Endothelial cell of umbilical vein (primary cell): ENCODE measurements around the gene KLHL34. TPM values are rescaled to one million over a fixed set of nuclear protein-coding genes. Genes with fewer than 3 reads are reported as not detected.

Experiments
- BruUV-seq: library from RNA; stranded (reverse); fragments of 400-500 nt; replicated peaks from 2 replicates; lab custom pipeline; 2021; lab: Mats Ljungman, UMichigan
- CTCF ChIA-PET: fragments of 300-600, 350-600 bp; sonication (Branson Sonifier 250); formaldehyde crosslinking; loops from one replicate; lab custom pipeline; 2021; ENCODE audit warnings: antibody characterized with exemption, inconsistent platforms; lab: Charles Lee
- POLR2A ChIA-PET: fragments of 300-600, 350-600 bp; sonication (Branson Sonifier 250); formaldehyde crosslinking; loops from one replicate; lab custom pipeline; 2021; ENCODE audit warnings: antibody characterized with exemption, inconsistent platforms; lab: Charles Lee
- DNase-seq: peaks from one replicate; pipeline ENCODE4 v3.0.0-alpha.2; 2011; ENCODE audit warnings: low read depth, low spot score
- FAIRE-seq: peaks from 2 replicates; lab custom pipeline; 2011; peaks lifted over from hg19 to GRCh38; lab: Jason Lieb, UNC
- H2AFZ ChIP-seq: 2 replicates; pipeline ENCODE4 v1.6.0; 2012; ENCODE audit warnings: low read depth, low read length, control low read depth, inconsistent platforms
- H3K27ac ChIP-seq: 2 replicates; pipeline ENCODE4 v1.5.1; 2011; ENCODE audit warnings: low read depth, mild to moderate bottlenecking, control low read depth, low read length, moderate library complexity; ENCODE audit not compliant: insufficient read depth
- H3K27me3 ChIP-seq, 2 experiments: 2 replicates each; pipeline versions ENCODE4 v1.6.0 to v1.6.1; 2011; ENCODE audit warnings: low read length in 2 of 2, mixed read lengths in 1 of 2; ENCODE audit not compliant: control insufficient read depth in 2 of 2, insufficient read depth in 2 of 2
- H3K36me3 ChIP-seq, 2 experiments: 2 replicates in 1 of 2; 3 replicates in 1 of 2; pipeline ENCODE4 v1.5.1; 2011; ENCODE audit warnings: low read length in 2 of 2, mild to moderate bottlenecking in 1 of 2, moderate library complexity in 1 of 2; ENCODE audit not compliant: control insufficient read depth in 2 of 2, insufficient read depth in 2 of 2; ENCODE audit errors: extremely low read depth in 1 of 2
- H3K4me1 ChIP-seq: 3 replicates; pipeline ENCODE4 v1.5.1; 2011; ENCODE audit warnings: mild to moderate bottlenecking, low read length; ENCODE audit not compliant: control insufficient read depth, insufficient read depth; ENCODE audit errors: extremely low read depth
- H3K4me2 ChIP-seq: 2 replicates; pipeline ENCODE4 v1.6.1; 2011; ENCODE audit warnings: low read length, control low read depth, mixed read lengths; ENCODE audit not compliant: insufficient read depth
- H3K4me3 ChIP-seq, 3 experiments: fragments of 200-600 bp in 1 of 3; sonication (generic), shearing (Covaris generic) in 1 of 3; replicated peaks in 1 of 3; 2 replicates each; pipeline ENCODE4 v1.5.1; 2011 to 2016; ENCODE audit warnings: control low read depth in 3 of 3, low read length in 3 of 3, mild to moderate bottlenecking in 2 of 3, inconsistent platforms in 1 of 3, low read depth in 1 of 3, moderate library complexity in 1 of 3; ENCODE audit not compliant: insufficient read depth in 1 of 3
- H3K79me2 ChIP-seq: 2 replicates; pipeline ENCODE4 v1.6.0; 2012; ENCODE audit warnings: low read length, inconsistent platforms; ENCODE audit not compliant: control insufficient read depth, insufficient read depth
- H3K9ac ChIP-seq: replicated peaks from 2 replicates; pipeline ENCODE3; 2011; ENCODE audit warnings: low read length, control low read depth; ENCODE audit not compliant: insufficient read depth; ENCODE audit errors: extremely low read depth
- H3K9me1 ChIP-seq: replicated peaks from 3 replicates; pipeline ENCODE4 v1.6.0; 2011; ENCODE audit warnings: mild to moderate bottlenecking, low read length; ENCODE audit not compliant: control insufficient read depth, insufficient read depth; ENCODE audit errors: extremely low read depth
- H3K9me3 ChIP-seq: replicated peaks from 2 replicates; pipeline ENCODE4 v1.5.1; 2012; ENCODE audit warnings: low read length, inconsistent platforms; ENCODE audit not compliant: control insufficient read depth, insufficient read depth
- H4K20me1 ChIP-seq: replicated peaks from 2 replicates; pipeline ENCODE3; 2011; ENCODE audit warnings: mild to moderate bottlenecking, low read length; ENCODE audit not compliant: control insufficient read depth, insufficient read depth; ENCODE audit errors: extremely low read depth
- CTCF ChIP-seq, 2 donors: IDR thresholded peaks; 1 replicate in 1 of 2; 2 replicates in 1 of 2; pipeline ENCODE4 v1.5.1; 2011; ENCODE audit warnings: low read length in 2 of 2, mild to moderate bottlenecking in 2 of 2, moderate library complexity in 2 of 2, control low read depth in 1 of 2, inconsistent platforms in 1 of 2, low read depth in 1 of 2; ENCODE audit not compliant: insufficient read depth in 1 of 2; ENCODE audit errors: extremely low read depth in 1 of 2
- EZH2 ChIP-seq: IDR thresholded peaks from 2 replicates; pipeline ENCODE4 v1.6.1; 2012; ENCODE audit warnings: borderline replicate concordance, low read depth, mild to moderate bottlenecking, moderate library complexity, low read length, inconsistent platforms; ENCODE audit not compliant: severe bottlenecking
- FOS ChIP-seq: IDR thresholded peaks from 2 replicates; pipeline ENCODE4 v1.6.1; 2011; ENCODE audit warnings: mild to moderate bottlenecking, low read length, moderate library complexity, borderline replicate concordance; ENCODE audit not compliant: insufficient read depth
- GATA2 ChIP-seq: IDR thresholded peaks from 2 replicates; pipeline ENCODE4 v1.7.0; 2011; ENCODE audit warnings: low read depth, mild to moderate bottlenecking, moderate library complexity, mixed read lengths, low read length; ENCODE audit not compliant: insufficient read length, insufficient read depth
- JUN ChIP-seq: IDR thresholded peaks from 2 replicates; pipeline ENCODE4 v1.6.1; 2011; ENCODE audit warnings: borderline replicate concordance, low read depth; ENCODE audit not compliant: insufficient read length, insufficient read depth
- MAX ChIP-seq: IDR thresholded peaks from 2 replicates; pipeline ENCODE4 v1.6.1; 2011; ENCODE audit not compliant: insufficient read depth, insufficient read length
- MYC ChIP-seq: IDR thresholded peaks from one replicate; pipeline ENCODE4 v1.6.1; 2011; ENCODE audit warnings: mild to moderate bottlenecking, low read depth, low read length
- POLR2A ChIP-seq: IDR thresholded peaks from 2 replicates; pipeline ENCODE4 v1.6.1; 2012; ENCODE audit warnings: low read depth, mild to moderate bottlenecking, control low read depth, low read length
- dilution Hi-C: fragments of 300-500 bp; cut with MboI; formaldehyde crosslinking; loops from one replicate; pipeline ENCODE4 v1.15.0; 2019; ENCODE audit warnings: low sequenced_read_pairs; ENCODE audit not compliant: extremely low pct_ligation_motif_present
- intact Hi-C: fragments of 100-400 bp; cut with micrococcal nuclease; formaldehyde crosslinking; loops from one replicate; pipeline ENCODE4 v1.10.0; 2022
- polyA plus RNA-seq, 4 experiments: library from polyadenylated mRNA; depleted of rRNA in 3 of 4; stranded (reverse) in 3 of 4; unstranded in 1 of 4; fragments of >200 nt; gene quantifications; 2 replicates each; pipeline versions ENCODE4 v1.2.1 to v1.2.3, GENCODE V29; 2011 to 2012; ENCODE audit warnings: missing spikeins in 1 of 4
- total RNA-seq: library from RNA; stranded (reverse); gene quantifications from 2 replicates; pipeline ENCODE4 v1.2.3, GENCODE V29; 2021

The KLHL34 gene
- total and polyA plus RNA-seq, 2 donors (not counting 3 experiments of a cell fraction or from before 2014, with no cell fraction given) = 0.09 TPM; not detected in 1

- H2AFZ ChIP-seq = no peak overlapping the region
- no peak for DNase-seq
- intact Hi-C loops = no loop called here
- no TSS peak for BruUV-seq
- dilution Hi-C loops = no loop called here
- no peak for TF ChIP-seq POLR2A
- no peak for TF ChIP-seq GATA2
- no peak for TF ChIP-seq MYC
- TF ChIP-seq EZH2 = no peak
- TF ChIP-seq FOS = no peak
- H3K9me3 ChIP-seq = no peaks in the 10 kb centered on the region
- no peaks in the 10 kb centered on the region for H3K4me1 ChIP-seq
- peaks cover 12 to 18% of the 10 kb centered on the region in 2 experiments for H3K27me3 ChIP-seq
- no peak overlapping the region for H3K9ac ChIP-seq
- no peak overlapping the region for H3K4me2 ChIP-seq
- POLR2A ChIA-PET = no interaction called here
- H3K79me2 ChIP-seq = no peaks in the 10 kb centered on the region
- no peak for FAIRE-seq
- no peaks in the 10 kb centered on the region for H3K36me3 ChIP-seq
- no peak overlapping the region for H3K27ac ChIP-seq
- no peaks in the 10 kb centered on the region for H3K9me1 ChIP-seq
- no peaks in the 10 kb centered on the region for H4K20me1 ChIP-seq
- CTCF ChIA-PET = no interaction called here
- H3K4me3 ChIP-seq = no peak overlapping the region
Measured at GRCh38 chrX:21661316-21661715, 3.2 kb upstream of the KLHL34 start.

DNA sequence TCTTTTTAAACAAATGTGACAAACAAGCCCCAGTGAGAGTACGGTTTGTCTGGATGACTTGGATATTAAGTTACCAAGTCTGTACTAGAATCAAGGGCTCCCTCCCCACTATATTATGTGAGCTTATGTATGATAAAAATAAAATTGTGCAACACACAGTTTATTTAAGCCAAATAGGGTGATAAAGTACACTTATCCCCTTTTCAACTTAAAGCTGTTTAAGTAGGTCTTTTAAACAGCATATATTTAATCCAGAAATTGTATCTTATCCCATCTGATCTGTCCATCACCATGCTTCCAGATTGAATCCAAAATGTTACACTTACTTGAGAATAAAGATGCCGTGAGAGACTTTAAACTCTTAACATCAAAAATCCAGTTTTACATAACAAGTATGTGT lies 2.0 kb upstream of the KLHL34 start:
- H3K9me3 ChIP-seq = no peaks in the 10 kb centered on the region
- no peak overlapping the region for H3K27ac ChIP-seq
- FAIRE-seq = no peak
- no peak overlapping the region for H3K4me2 ChIP-seq
- peaks cover 12 to 18% of the 10 kb centered on the region in 2 experiments for H3K27me3 ChIP-seq
- H3K4me3 ChIP-seq = no peak overlapping the region
- H3K9ac ChIP-seq = no peak overlapping the region
- intact Hi-C loops = no loop called here
- BruUV-seq = no TSS peak
- H4K20me1 ChIP-seq = no peaks in the 10 kb centered on the region
- no peak for DNase-seq
- TF ChIP-seq JUN (no peak), CTCF (IDR thresholded peaks at IDR 0.05; ENCODE audit: extremely low read depth in 1 of 2, insufficient read depth in 1 of 2, low read depth in 1 of 2, low read length in 2 of 2) (no peak), EZH2 (no peak), FOS (no peak), MAX (no peak), POLR2A (no peak)
- no peaks in the 10 kb centered on the region for H3K4me1 ChIP-seq
- H3K79me2 ChIP-seq = no peaks in the 10 kb centered on the region
- H3K36me3 ChIP-seq = no peaks in the 10 kb centered on the region
- CTCF ChIA-PET = no interaction called here
- no peak overlapping the region for H2AFZ ChIP-seq
- dilution Hi-C loops = no loop called here
- H3K9me1 ChIP-seq = no peaks in the 10 kb centered on the region
- POLR2A ChIA-PET = no interaction called here
